HT-29 (cell line): ENCODE results near the gene MLLT3. TPM values are rescaled to one million over a fixed set of nuclear protein-coding genes. Genes with fewer than 3 reads are reported as not detected.
"Not testable (repeated sequence)": the region's sequence is repeated elsewhere in the genome, so short reads cannot be mapped to it uniquely, and the experiment has no call there.

Experiments used
- DNase-seq: peaks from one replicate; pipeline ENCODE4 v3.0.0-alpha.2; 2015; ENCODE audit warnings: low spot score
- total RNA-seq: library from RNA; depleted of rRNA; stranded (reverse); fragments of >200 nt; shearing (Covaris generic); gene quantifications from 2 replicates; pipeline ENCODE4 v1.2.3, GENCODE V29; 2014

The MLLT3 gene
- total RNA-seq, 1 experiment from 2014 or later = 20.2 TPM

DNA sequence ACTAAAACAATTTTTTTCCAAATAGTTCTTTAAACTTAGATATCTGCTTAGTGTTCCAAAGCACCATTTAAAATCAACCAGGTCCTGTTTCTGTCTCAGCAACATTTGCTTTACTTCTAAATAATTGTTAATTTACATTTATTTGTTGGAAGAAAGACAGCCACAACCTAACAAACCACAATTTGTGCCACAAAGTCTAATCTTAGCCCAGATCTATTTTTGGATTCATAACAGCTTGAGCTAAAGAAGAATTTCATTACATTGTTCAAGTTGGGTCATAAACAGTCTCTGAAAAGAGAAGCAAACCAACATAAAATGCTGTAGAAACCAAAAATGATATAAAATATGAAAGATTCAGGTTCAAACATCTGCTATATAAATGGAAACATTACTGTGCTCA, 24.4 kb downstream of the MLLT3 start:
- no peak for DNase-seq

DNA sequence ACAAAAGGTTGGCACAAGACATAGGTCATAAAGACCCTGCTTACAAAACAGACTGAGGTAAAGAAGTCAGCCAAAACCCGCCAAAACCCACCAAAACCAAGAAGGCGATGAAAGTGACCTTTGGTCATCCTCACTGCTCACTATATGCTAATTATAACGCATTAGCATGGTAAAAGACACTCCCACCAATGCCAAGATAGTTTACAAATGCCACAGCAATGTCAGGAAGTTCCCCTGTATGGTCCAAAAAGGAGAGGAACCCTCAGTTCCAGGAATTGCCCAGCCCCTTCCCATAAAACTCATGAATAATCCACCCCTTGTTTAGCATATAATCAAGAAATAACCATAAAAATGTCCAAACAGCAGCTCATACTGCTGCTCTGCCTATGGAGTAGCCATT, 27.7 kb downstream of the MLLT3 start:
- DNase-seq = no peak

DNA sequence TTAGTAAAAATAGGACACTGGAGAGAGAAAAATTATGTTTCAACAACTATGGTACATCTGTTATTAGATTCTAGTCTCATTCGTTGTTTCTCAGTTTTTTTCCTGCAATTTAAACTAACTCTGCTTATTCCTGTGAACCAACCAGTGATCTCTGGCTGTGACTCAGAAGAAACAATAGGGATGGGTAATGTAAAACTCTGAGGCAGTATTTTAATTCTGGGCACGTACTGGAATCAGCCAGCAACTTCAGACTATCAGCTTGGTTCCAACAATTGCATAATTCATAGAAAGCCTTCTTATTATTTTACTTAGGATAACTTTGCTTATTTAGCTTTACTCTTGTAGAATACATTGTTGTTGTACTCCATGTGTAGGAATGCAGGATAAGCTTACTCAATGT, 28.8 kb downstream of the MLLT3 start:
- no peak for DNase-seq

DNA sequence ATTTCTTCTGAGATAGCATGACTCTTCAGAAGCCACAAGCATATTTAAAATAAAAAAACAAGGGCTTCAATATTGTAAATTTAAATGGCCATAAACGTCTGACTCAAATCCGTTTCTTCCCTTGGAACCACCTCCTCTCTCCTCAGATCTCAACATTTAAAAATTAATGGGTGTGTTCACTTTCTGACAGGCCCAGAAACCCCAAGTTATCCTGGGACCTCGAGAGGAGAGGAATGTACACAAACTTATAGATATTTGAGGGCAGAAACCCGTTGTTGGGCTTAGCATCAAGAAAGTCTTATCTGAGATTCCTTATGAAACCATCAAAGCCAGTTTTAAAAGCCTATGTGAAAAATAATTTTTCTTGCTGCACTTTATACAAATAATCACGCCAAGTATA, 29.2 kb downstream of the MLLT3 start:
- DNase-seq = no peak

DNA sequence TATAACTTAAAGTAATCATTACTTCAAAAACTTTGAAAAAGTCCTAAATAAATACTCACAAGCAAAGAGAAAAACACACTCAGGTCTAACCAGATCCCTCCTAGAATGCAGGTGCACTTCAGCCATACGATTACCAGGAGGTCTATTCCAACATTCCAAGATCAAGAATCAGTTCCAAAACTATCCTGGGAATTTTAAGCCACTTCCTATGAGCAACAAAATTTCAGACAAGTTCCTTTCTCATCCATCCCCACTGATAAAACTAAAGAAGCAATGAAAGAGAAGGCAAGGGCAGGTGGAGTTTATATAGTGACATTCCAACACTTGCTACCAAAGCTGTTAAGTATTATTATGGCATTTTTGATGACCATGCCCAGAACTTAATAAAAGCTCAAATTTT, 29.6 kb downstream of the MLLT3 start:
- DNase-seq = no peak

DNA sequence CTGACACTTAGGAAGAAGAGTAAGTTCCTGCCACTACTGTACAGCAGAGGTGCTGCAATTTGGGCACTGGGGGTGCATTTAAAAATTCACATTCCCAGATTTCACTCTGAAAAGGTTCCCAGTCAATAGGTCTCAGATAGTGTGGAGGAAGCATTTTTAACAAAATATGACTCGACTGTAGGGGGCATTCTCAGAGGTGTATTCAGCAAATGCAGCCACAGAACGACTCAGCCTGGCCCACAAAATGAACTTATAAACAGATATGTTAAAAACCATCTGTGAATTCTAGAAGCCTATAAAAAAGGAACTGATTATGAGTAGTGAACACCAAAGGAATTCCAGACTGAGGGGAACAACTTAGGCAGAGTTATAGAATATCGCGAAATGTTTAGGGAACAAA, 31.1 kb downstream of the MLLT3 start:
- DNase-seq = no peak

DNA sequence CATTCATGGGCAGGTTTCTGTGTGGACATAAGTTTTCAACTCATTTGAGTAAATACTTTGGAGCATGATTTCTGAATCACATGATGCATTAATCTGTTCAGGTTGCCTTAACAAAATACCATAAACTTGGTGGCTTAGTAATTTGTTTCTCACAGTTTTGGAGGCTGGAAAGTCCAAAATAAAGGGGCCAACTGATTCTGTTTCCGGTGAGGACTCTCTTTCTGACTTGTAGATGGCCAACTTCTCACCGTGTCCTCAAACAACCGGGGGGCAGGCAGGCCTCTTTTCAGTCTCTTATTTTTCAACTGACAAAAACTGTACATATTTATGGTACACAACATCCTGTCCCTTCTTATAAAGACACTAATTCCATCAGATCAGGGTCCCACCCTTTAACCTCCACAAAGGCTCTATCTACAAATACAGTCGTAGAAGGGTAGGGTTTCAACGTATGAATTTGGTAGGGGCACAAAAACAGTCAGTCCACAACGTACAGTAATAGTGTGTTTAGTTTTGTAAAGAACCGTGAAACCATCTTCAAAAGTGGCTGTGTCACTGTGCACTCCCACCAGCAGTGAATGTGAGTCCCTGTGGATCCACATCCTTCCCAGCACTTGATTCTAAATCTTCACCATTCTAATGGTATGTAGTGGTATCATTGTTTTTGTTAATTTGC, 37.2 kb downstream of the MLLT3 start:
- no peak for DNase-seq

DNA sequence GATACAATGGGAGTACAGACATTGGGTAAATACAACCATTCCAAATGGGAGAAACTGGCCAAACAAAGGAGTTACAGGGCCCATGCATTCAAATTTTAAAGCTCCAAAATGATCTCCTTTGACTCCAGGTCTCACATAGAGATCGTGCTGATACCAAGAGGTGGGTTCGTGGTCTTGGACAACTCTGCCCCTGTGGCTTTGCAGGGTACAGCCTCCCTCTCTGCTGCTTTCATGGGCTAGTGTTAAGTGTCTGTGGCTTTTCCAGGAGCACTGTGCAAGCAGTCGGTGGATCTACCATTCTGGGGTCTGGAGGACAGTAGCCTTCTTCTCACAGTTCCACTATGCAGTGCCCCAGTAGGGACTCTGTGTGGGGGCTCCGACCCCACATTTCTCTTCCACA, 39.2 kb downstream of the MLLT3 start:
- not testable (repeated sequence) for DNase-seq

DNA sequence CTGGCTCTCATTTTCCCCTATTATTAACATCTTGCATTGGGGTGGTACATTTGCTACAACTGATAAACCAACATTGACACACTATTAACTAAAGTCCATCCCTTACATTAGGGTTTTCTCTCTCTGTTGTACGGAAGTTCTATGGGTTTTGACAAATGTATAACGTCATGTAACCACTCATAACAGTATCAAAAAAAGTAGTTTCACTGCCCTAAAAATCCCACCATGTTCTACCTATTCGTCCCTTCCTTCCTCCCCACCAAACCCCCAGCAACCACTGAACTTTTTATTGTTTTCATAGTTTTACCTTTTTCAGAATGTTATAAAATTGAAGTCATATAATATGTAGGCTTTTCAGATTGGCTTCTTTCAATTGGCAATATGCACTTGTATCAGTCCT, 40.1 kb downstream of the MLLT3 start:
- DNase-seq = no peak

DNA sequence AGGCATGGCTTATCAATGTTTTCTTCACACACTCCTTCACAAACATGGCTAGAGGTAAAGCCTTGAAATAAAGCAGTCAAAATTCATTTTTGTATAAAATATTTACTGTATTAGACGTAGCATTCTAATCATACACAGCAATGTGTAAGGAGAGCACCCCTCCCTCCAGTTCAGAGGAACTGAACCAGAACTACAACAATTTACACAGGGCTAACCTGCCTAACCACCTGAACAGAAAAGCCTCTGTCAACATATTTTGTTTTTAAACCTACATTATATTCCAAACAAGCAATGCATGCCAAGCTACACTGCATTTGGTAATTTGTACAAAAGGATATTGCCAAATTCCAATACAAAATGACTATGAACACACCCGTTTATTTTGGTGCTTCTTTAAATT, 41.6 kb downstream of the MLLT3 start:
- DNase-seq = peak; percentile 50

DNA sequence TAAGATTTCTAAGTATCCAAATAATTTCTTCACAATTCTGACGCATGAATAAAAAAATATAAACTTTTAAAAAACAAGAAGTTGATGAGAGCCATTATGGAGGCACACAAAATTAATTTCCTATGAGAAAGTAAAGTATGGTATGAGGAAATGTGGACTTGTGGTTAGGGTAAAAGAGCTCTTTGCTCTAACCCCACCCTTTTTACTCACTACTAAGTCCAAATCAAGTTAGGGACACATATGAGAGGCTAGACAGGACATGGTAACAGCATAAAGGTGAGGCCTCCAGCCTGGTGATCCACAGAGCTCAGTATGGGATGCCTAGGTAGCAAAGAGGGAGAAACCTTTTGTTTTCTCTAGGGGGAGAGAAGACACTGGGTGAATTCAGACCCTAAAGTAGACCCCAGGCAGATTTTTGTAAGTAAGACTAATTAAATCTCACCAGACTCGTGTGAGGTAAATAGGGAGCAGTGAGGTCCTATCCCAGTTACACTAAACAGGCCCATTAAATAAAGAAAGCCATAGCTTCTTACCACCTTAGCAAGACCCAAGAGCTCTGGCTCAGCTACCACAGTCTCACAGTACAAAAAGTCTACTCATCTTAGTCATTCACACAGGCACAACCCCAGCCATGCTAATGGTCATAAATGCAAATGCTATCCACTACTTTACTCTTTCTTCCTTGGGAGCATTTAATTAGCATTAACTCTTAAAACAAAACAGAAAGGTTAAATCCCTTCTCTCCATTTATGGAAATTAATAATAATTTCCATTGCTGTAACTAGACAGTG, 42.6 kb downstream of the MLLT3 start:
- DNase-seq = peak; percentile 59

DNA sequence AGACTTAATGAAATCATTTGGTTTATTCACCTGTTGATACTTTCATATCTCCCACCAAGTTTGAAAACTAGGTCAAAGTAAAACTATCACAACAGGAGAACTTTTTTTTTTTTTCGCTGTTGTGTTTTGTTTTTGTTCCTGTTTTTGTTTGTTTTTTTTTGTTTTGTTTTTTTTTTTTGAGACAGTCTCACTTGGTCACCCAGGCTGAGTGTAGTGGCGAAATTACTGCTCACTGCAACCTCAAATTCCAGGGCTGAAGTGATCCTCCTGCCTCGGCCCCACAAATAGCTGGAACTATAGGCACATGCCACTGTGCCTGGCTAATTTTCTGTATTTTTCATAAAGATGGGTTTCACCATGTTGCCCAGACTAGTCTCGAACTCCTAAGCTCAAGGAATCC, 49.3 kb downstream of the MLLT3 start:
- no peak for DNase-seq

DNA sequence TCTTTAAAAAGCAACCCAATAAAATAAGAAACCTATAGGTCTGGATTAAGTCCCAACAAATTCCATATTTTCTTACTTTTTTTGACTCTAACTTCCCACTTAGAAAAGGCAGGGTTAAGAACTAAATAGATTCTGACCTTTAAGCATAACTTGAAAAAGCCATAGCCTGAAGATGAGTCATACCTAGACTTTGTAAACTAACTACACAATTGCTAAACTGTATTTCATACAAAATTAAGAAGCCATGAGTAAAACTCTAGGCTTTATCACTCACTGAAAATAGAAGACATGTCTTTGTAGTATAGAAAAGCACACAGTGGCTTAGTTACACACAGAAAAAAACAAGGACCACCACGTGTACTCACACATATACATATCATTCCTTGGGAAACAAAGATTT, 51.5 kb downstream of the MLLT3 start:
- DNase-seq = peak; percentile 26

DNA sequence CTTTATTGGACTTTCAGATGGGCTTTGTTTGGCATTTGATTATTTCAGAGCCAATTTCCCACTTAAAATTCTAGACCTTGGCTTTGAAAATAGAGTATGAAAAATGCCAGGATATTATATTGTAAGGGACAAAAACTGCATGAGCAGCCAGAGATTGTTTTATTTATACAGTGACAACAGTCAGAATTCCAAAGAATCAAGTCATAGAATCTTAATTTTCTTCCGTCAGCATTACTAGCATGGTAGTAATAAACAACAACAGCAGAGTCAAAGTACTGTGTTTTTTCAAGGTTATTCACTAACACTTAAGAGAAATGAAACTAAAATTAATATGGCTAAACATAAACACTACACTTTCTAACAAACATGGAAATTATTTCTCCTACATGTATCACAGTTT, 52.2 kb downstream of the MLLT3 start:
- DNase-seq = no peak

DNA sequence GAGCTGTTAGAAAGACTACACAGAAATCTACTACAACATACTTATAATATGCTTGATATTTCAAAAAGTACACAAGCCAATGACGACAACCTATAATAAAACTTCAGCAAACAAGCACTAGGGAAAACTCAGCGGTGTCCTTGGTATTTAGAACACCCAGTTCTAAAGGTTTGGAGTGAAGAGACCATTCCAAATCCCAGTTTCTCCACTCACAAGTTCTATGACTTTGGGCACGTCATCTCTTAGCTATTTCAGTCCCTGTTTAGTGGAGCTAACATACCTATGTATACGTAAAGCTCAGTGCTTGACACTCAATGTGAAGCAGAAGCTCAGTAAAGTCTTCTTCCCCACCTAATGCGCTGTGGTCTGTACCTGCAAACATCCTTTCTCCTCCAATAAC, 52.8 kb downstream of the MLLT3 start:
- DNase-seq = no peak

DNA sequence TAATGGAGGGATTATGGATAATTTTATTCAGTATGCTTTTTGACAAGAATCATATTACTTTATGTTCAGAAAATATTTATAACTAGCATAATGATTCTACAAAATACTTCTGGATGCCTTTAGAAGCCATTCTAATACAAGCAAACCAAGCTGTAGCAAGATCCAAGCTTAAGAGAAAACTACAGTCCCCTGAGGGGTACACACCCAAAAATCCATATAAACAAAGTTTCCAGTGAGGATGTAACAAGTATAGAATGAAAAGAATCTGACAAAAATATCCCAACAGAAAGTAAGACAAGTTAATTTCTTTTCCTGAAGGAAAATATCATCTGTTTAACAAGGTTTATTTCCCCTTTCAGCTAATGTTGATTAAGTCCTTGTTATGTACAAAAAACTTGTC, 53.9 kb downstream of the MLLT3 start:
- DNase-seq = no peak

DNA sequence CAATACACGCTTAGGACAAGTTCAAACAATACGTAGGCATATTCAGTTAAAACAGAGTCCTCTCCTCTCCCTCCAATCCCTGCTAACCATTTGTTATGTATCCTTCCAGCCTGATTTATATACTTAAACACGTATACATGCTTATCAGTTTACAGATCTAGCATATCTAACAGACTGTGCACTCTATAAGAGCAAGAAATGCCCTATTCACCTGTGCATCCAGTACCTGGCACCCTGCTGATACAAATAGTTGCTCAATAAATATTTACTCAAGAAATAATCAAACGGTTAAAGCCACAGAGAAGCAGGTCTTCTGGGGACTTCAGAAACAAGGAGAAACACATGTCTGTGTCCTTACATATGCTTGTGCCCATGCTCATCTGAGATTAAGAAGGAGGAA, 55.9 kb downstream of the MLLT3 start:
- DNase-seq = no peak

DNA sequence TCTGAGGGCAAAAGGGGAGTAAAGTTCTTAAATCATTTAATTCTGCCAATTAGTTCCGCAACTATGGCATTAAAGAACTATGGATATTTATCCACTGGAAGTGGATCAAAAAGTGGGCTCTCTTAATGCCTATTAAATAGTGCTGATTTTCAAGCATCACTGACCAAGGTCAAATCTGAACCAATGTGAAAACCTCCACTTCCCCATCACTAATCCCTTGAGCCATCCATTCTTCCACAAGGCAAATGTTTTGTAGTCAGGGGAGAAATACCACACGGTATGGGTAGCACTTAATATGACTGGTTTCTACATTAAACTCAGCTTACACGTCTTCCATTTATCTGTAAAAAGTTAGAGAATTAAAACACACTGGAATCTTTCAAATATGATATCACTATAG, 57.6 kb downstream of the MLLT3 start:
- no peak for DNase-seq

DNA sequence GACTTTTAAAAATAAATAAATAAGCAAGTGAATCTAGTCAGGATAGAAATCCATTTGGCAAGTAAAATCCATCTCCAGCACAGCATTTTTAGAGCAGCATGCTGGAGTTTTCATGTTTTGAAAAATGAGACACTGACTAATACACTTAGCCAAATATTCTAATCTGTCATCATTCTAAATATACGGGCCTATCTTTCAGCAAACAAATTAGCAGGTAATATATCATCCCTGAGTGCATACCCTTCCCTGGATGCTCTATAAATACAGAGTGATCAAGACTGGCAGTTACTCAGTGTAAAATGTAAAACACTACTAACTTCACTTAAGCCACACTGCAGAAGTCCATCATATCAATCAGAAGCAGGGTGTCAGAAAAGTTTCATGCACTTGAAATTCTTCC, 58.4 kb downstream of the MLLT3 start:
- no peak for DNase-seq

DNA sequence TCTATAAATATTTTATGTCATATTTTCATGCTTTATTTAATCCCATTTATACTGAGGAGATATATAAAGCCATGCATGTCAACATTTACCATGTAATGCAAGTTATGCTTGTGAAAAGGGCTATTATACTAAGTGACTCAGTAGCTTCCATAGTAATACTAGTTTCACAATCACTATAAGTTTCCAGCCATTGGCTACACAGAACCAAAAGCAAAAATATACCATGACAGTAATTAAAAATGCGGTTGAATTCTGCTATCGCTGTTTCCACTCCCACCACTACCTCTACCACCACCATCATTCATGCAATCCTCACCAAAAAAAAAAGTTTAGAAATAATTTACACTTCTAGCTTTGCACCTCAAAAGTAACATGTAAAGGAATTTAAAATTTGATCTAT, 60.2 kb downstream of the MLLT3 start:
- DNase-seq = no peak

DNA sequence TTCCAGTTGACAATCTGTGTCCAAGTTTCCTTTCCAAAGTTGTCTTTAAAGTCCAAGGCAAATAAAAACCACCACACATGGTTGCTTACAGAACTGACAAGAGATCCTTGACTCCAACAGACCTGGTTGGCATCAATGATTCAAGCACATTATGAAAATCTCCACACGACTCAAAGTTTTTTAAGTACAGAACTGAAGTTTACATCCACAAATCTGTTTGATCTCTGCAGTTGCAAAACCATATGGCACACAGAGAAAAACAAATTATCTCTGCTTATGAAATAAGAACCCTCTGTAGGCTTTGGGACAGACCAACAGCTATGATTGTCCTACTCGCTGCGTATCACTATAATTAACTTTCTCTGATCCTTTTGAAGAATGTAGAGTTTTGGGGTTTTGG, 60.8 kb downstream of the MLLT3 start:
- no peak for DNase-seq

DNA sequence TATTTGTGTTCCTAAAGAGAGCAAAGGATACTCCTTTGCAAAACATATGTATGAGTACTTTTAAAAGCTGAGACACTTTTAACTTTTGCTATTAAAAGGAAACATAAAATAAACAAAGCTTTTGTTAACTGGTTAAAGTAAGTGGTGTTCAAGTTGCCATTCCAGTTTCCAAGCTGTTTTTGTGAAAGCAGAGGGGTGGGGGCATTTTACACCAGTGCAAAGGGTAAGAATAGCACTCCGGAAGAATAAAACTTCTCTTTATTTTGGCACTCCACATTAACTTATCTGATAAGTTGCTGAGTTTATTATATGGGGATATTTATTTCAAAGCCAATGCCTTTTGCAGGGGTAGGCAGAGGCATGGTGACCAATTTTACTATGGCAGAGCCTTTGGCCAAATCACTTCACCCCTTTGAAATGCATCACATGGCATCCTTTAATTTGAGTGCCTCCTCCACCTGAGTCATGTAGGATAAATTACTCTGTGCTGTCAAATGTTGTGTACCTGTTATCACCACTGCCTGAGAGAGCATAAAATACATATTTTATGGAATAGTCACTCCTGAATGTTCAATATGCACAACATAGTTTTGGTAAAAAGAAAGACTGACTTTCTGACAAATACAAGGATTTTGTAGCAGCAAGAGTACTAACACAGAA, 62.9 kb downstream of the MLLT3 start:
- peak; percentile 39 for DNase-seq

DNA sequence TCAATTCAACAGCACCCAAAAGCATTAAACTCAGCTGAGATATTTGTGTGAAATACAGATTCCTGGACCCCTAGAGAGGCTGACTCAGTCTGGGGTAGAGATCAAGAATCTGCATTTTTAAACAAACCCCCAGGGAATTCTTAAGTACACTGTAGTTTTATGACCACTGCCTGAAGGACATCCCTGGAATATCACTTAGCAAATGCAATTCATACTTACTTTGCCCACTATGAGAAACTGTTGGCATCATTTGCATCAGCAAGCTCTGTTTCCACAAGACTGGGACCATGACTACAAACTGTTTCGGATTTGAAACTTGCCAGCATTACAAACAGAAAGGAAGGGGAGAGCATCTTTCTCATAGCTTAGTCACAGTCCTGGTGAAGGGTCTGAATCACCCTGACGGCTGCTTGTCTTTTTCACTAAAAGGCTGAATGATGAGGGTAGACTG, 63.7 kb downstream of the MLLT3 start:
- no peak for DNase-seq
